ENCODE data around the gene RFC2.

DNA sequence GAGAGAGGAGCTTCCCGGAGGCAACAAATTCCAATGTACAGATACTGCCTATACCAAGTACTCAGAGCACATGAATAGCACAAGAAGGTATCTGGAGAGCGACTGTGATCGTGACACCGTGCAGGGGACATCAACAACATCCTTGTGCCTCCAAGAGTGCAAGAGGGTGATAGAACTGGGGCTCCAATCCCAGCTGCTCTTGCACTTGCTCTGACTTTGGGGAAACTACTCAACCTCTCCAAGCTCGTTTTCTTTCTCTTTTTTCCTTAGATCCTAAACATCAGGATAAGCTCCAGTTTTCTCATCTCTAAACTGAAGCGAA is 12.1 kb downstream of the RFC2 start:
- TF ChIP-seq ZNF354C (tag by site-specific recombination; IDR thresholded peaks at IDR 0.05; ENCODE audit: borderline replicate concordance, low read depth), result no peak
- TF ChIP-seq ZNF121 (tag by site-specific recombination; IDR thresholded peaks at IDR 0.05), result no peak
- no peak for TF ChIP-seq ZNF48 (tag by site-specific recombination; IDR thresholded peaks at IDR 0.05)
- no peak for TF ChIP-seq ZNF223 (tag by site-specific recombination; IDR thresholded peaks at IDR 0.05)
- TF ChIP-seq, protein P1, sequence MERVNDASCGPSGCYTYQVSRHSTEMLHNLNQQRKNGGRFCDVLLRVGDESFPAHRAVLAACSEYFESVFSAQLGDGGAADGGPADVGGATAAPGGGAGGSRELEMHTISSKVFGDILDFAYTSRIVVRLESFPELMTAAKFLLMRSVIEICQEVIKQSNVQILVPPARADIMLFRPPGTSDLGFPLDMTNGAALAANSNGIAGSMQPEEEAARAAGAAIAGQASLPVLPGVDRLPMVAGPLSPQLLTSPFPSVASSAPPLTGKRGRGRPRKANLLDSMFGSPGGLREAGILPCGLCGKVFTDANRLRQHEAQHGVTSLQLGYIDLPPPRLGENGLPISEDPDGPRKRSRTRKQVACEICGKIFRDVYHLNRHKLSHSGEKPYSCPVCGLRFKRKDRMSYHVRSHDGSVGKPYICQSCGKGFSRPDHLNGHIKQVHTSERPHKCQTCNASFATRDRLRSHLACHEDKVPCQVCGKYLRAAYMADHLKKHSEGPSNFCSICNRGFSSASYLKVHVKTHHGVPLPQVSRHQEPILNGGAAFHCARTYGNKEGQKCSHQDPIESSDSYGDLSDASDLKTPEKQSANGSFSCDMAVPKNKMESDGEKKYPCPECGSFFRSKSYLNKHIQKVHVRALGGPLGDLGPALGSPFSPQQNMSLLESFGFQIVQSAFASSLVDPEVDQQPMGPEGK (tag by site-specific recombination; IDR thresholded peaks at IDR 0.05), result no peak
- no peak for TF ChIP-seq CTCF (tag by site-specific recombination; IDR thresholded peaks at IDR 0.05)
- no peak for TF ChIP-seq SALL2 (tag by site-specific recombination; IDR thresholded peaks at IDR 0.05; ENCODE audit: borderline replicate concordance)
- TF ChIP-seq ZFP3 (tag by site-specific recombination; IDR thresholded peaks at IDR 0.05; ENCODE audit: low read depth), result no peak
- TF ChIP-seq, protein P2, sequence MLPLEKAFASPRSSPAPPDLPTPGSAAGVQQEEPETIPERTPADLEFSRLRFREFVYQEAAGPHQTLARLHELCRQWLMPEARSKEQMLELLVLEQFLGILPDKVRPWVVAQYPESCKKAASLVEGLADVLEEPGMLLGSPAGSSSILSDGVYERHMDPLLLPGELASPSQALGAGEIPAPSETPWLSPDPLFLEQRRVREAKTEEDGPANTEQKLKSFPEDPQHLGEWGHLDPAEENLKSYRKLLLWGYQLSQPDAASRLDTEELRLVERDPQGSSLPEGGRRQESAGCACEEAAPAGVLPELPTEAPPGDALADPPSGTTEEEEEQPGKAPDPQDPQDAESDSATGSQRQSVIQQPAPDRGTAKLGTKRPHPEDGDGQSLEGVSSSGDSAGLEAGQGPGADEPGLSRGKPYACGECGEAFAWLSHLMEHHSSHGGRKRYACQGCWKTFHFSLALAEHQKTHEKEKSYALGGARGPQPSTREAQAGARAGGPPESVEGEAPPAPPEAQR (tag by site-specific recombination; IDR thresholded peaks at IDR 0.05), result no peak
- no peak for TF ChIP-seq ZBTB1 (tag by site-specific recombination; IDR thresholded peaks at IDR 0.05)
- no peak for TF ChIP-seq YY1 (tag by site-specific recombination; IDR thresholded peaks at IDR 0.05)
